SK-N-SH (cell line): ENCODE data around the gene SMURF1. TPM values are rescaled to one million over a fixed set of nuclear protein-coding genes. Genes with fewer than 3 reads are reported as not detected.
A peak's percentile ranks its signal among the peaks of the same experiment; 100 is the strongest.

Experiments
- CTCF ChIA-PET: fragments of 300-600, 350-600 bp; formaldehyde crosslinking; extraction: SDS; loops from one replicate; lab custom pipeline; 2021; lab: Yijun Ruan, JAX
- POLR2A ChIA-PET: fragments of 350-600 bp; sonication (Branson Sonifier 250); formaldehyde crosslinking; extraction: SDS; loops from one replicate; lab custom pipeline; 2020; ENCODE audit warnings: antibody characterized with exemption, inconsistent platforms; lab: Yijun Ruan, JAX
- DNase-seq: peaks from one replicate; pipeline ENCODE4 v3.0.0; 2012
- H2AFZ ChIP-seq: fragments of 200-600 bp; sonication (generic); 2 replicates; pipeline ENCODE4 v1.8.1; 2016; ENCODE audit warnings: antibody characterized with exemption, mild to moderate bottlenecking, low read depth
- H3F3A ChIP-seq: fragments of 200-600 bp; sonication (generic); replicated peaks from 2 replicates; pipeline ENCODE3; 2016; ENCODE audit warnings: antibody characterized with exemption, mild to moderate bottlenecking; ENCODE audit not compliant: insufficient read depth
- H3K27ac ChIP-seq, 2 experiments: fragments of 200-500 bp in 1 of 2; fragments of 200-600 bp in 1 of 2; sonication (Bioruptor generic) in 1 of 2; sonication (generic), shearing (Covaris generic) in 1 of 2; 2 replicates each; pipeline versions ENCODE4 v1.5.1 to v1.6.1; 2014 to 2016; ENCODE audit warnings: low read depth in 2 of 2, inconsistent platforms in 1 of 2, low read length in 1 of 2, mild to moderate bottlenecking in 1 of 2, mixed read lengths in 1 of 2
- H3K27me3 ChIP-seq: fragments of 200-600 bp; sonication (generic), shearing (Covaris generic); 2 replicates; pipeline ENCODE4 v1.6.1; 2016; ENCODE audit warnings: mixed run types; ENCODE audit not compliant: insufficient read depth
- H3K36me3 ChIP-seq, 2 experiments: fragments of 200-500 bp in 1 of 2; fragments of 200-600 bp in 1 of 2; sonication (Bioruptor generic) in 1 of 2; sonication (generic) in 1 of 2; replicated peaks in 1 of 2; 2 replicates each; pipeline versions ENCODE3 to v1.5.1; 2014 to 2016; ENCODE audit warnings: low read length in 1 of 2, mild to moderate bottlenecking in 1 of 2; ENCODE audit not compliant: insufficient read depth in 2 of 2, control insufficient read depth in 1 of 2
- H3K4me1 ChIP-seq, 2 experiments: fragments of 200-500 bp in 1 of 2; fragments of 200-600 bp in 1 of 2; sonication (Bioruptor generic) in 1 of 2; sonication (generic), shearing (Covaris generic) in 1 of 2; 2 replicates each; pipeline versions ENCODE4 v1.5.1 to v1.6.1; 2014 to 2016; ENCODE audit warnings: low read depth in 1 of 2, low read length in 1 of 2, mixed run types in 1 of 2; ENCODE audit not compliant: insufficient read depth in 2 of 2, control insufficient read depth in 1 of 2
- H3K4me2 ChIP-seq: fragments of 200-600 bp; sonication (generic), shearing (Covaris generic); 2 replicates; pipeline ENCODE4 v1.6.1; 2017; ENCODE audit warnings: mixed run types
- H3K4me3 ChIP-seq, 2 experiments: fragments of 200-500 bp in 1 of 2; fragments of 200-600 bp in 1 of 2; sonication (Bioruptor generic) in 1 of 2; sonication (generic), shearing (Covaris generic) in 1 of 2; 2 replicates each; pipeline versions ENCODE4 v1.5.1 to v1.8.1; 2014 to 2016; ENCODE audit warnings: low read depth in 2 of 2, inconsistent platforms in 1 of 2, low read length in 1 of 2, mild to moderate bottlenecking in 1 of 2, mixed read lengths in 1 of 2, moderate library complexity in 1 of 2
- H3K79me2 ChIP-seq: fragments of 200-600 bp; sonication (generic); 2 replicates; pipeline ENCODE4 v1.8.1; 2017; ENCODE audit warnings: mild to moderate bottlenecking; ENCODE audit not compliant: insufficient read depth
- H3K9ac ChIP-seq: fragments of 200-600 bp; sonication (generic); 2 replicates; pipeline ENCODE4 v1.6.1; 2017; ENCODE audit warnings: mixed run types
- H3K9me2 ChIP-seq: fragments of 200-600 bp; sonication (generic); 2 replicates; pipeline ENCODE4 v1.6.1; 2017; ENCODE audit warnings: mixed run types
- H3K9me3 ChIP-seq: fragments of 200-600 bp; sonication (generic); 2 replicates; pipeline ENCODE4 v1.6.1; 2017; ENCODE audit warnings: mixed run types, mild to moderate bottlenecking, moderate library complexity
- H4K20me1 ChIP-seq: fragments of 200-600 bp; sonication (generic); 2 replicates; pipeline ENCODE4 v1.6.1; 2017; ENCODE audit warnings: mild to moderate bottlenecking, mixed run types; ENCODE audit not compliant: insufficient read depth
- EP300 ChIP-seq, 2 experiments: IDR thresholded peaks; 2 replicates each; pipeline versions ENCODE4 v1.4.0 to v1.6.1; 2012; ENCODE audit warnings: borderline replicate concordance in 1 of 2, low read depth in 1 of 2, low read length in 1 of 2
- GABPA ChIP-seq: IDR thresholded peaks from 2 replicates; pipeline ENCODE4 v1.4.0; 2012; ENCODE audit warnings: low read depth, mild to moderate bottlenecking
- GATA2 ChIP-seq: sonication (generic); formaldehyde crosslinking; IDR thresholded peaks from 2 replicates; pipeline ENCODE4 v1.5.0; 2020; ENCODE audit warnings: mild to moderate bottlenecking, missing genetic modification reagents
- MEF2A ChIP-seq: IDR thresholded peaks from 2 replicates; pipeline ENCODE4 v1.4.0; 2012; ENCODE audit warnings: low read depth, borderline replicate concordance
- RCOR1 ChIP-seq: fragments of 150-350 bp; IDR thresholded peaks from 2 replicates; pipeline ENCODE4 v1.6.1; 2017; ENCODE audit warnings: antibody characterized with exemption, low read length
- RXRA ChIP-seq: IDR thresholded peaks from 2 replicates; pipeline ENCODE4 v1.4.0; 2012; ENCODE audit warnings: low read depth, mild to moderate bottlenecking, borderline replicate concordance
- TCF12 ChIP-seq: IDR thresholded peaks from 2 replicates; pipeline ENCODE4 v1.4.0; 2012
- USF2 ChIP-seq: fragments of 150-350 bp; IDR thresholded peaks from 2 replicates; pipeline ENCODE4 v1.6.1; 2017; ENCODE audit warnings: antibody characterized with exemption, low read length, low read depth, borderline replicate concordance
- WGBS: methylation state at CpG from one replicate; pipeline ENCODE4 v1.1.6; 2017; ENCODE audit warnings: low lambda C conversion rate; 5-methylcytosine and 5-hydroxymethylcytosine counted together
- polyA plus RNA-seq, 3 experiments: library from polyadenylated mRNA; depleted of rRNA; stranded (reverse); fragments of >200 nt; gene quantifications; 2 replicates each; pipeline ENCODE4 v1.2.3, GENCODE V29; 2012

Gene SMURF1
- polyA plus RNA-seq, 1 of the 3 experiments (the other 2 are of a cell fraction) = 12.9 TPM

GRCh38 chr7:99042957-99043356 lies 101.0 kb downstream of the SMURF1 start:
- peak overlapping the region; percentile 67 to 70 for H3K27ac ChIP-seq
- H2AFZ ChIP-seq = no peak overlapping the region
- WGBS = 41% methylated on average over 5 of the region's 5 CpGs
- ChIA-PET POLR2A (no interaction called here), CTCF (interaction anchor here (2.0 kb wide), 1 partner anchor 270 kb away, joined by 9 read pairs; no protein-coding TSS in a partner anchor)
- peak overlapping the region in 1 of 2 experiments; percentile 0; a peak in 1 of 4 replicates for H3K4me3 ChIP-seq
- H3K4me2 ChIP-seq = peak overlapping the region; percentile 9; the same call in 1 of the 2 replicates
- H3K4me1 ChIP-seq = peaks cover 7 to 20% of the 10 kb centered on the region in 2 experiments; a peak in 3 of 4 replicates
- no peaks in the 10 kb centered on the region for H3K9me3 ChIP-seq
- DNase-seq = peak; percentile 46
- no peaks in the 10 kb centered on the region for H4K20me1 ChIP-seq
- peaks cover 36% of the 10 kb centered on the region for H3F3A ChIP-seq
- no peaks in the 10 kb centered on the region for H3K27me3 ChIP-seq
- TF ChIP-seq GATA2 (no peak), TCF12 (peak; percentile 66), RCOR1 (no peak)
- H3K9ac ChIP-seq = peak overlapping the region; percentile 11; the same call in 1 of the 2 replicates
- H3K36me3 ChIP-seq = peaks cover 67 to 74% of the 10 kb centered on the region in 2 experiments
- H3K9me2 ChIP-seq = no peaks in the 10 kb centered on the region
- peaks cover 7% of the 10 kb centered on the region for H3K79me2 ChIP-seq

GRCh38 chr7:99041526-99041925 lies 102.4 kb downstream of the SMURF1 start:
- H4K20me1 ChIP-seq = peaks cover 11% of the 10 kb centered on the region; the same call in 1 of the 2 replicates
- peaks cover 66 to 78% of the 10 kb centered on the region in 2 experiments for H3K36me3 ChIP-seq
- no peak overlapping the region for H3K9ac ChIP-seq
- peaks cover 42% of the 10 kb centered on the region for H3F3A ChIP-seq
- no peak overlapping the region for H3K4me3 ChIP-seq
- CTCF ChIA-PET = interaction anchor here (0.6 to 6.6 kb wide), 11 partner anchors 9 to 279 kb away, joined by 3 to 146 read pairs (median 7); no protein-coding TSS in a partner anchor
- no peak overlapping the region for H2AFZ ChIP-seq
- H3K4me1 ChIP-seq = peaks cover 7 to 17% of the 10 kb centered on the region in 2 experiments; a peak in 3 of 4 replicates
- peaks cover 7% of the 10 kb centered on the region for H3K79me2 ChIP-seq
- no peak overlapping the region for H3K4me2 ChIP-seq
- no peak for DNase-seq
- no peak overlapping the region; a peak in 1 of 4 replicates for H3K27ac ChIP-seq
- H3K9me3 ChIP-seq = no peaks in the 10 kb centered on the region
- POLR2A ChIA-PET = no interaction called here
- H3K9me2 ChIP-seq = no peaks in the 10 kb centered on the region
- H3K27me3 ChIP-seq = no peaks in the 10 kb centered on the region
- 85% methylated on average over 11 of the region's 11 CpGs for WGBS
- TF ChIP-seq USF2 = no peak
- TF ChIP-seq EP300 (IDR thresholded peaks at IDR 0.05; ENCODE audit: borderline replicate concordance in 1 of 2, low read depth in 1 of 2, low read length in 1 of 2) = no peak
- TF ChIP-seq RXRA = no peak
- TF ChIP-seq GABPA = no peak
- TF ChIP-seq MEF2A = no peak
